Stimulated activated CD4-positive, alpha-beta T cell treated with anti-CD3 and anti-CD28 coated beads, Interleukin-4, amount 100 ng/mL, for 48 hours (primary cell): ENCODE results near the gene ABCG1.
A peak's percentile ranks its signal among the peaks of the same experiment; 100 is the strongest.

Experiments
- DNase-seq, 2 donors: peaks; one replicate each; pipeline ENCODE4 v3.0.0-alpha.2; 2020; ENCODE audit warnings: low read depth in 2 of 2

ABCG1 gene

DNA sequence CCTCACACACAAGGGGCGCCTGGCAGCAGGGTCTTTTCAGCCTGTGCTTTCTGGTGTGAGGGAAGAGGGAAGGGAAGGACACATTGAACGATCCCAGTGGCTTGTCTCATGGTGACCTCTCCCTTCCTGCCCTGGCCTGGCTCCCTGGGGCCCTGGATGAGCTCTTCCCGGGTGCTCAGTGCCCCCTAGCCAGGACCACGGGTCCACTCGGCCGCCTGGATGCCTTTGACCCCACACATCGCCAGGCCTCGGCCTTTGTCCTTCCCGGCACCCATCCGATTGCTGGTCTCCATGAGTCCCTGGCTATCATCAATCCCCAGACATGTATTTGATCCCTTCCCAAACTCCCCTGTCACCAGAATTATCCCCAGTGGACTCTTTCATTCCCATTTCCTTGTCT is 102.3 kb downstream of the ABCG1 start:
- no peak for DNase-seq

DNA sequence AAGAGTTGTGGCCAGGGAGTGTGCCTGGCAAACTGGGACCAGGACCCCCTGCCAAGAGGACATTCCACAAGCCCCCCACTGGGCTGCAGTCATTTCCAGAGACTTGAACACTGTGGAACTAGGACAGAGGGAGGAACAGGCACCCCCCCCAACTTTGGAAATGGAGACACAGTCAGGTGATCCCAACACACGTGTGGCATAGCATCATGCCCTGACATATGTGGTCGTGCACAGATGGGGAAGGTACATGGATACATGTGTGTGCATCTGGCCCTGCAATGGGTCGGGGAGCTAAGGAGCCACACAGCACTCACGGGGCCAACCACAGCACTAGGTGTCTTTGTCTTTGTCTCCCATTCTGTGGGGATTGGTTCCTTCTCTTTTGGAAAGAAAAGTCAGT is 102.9 kb downstream of the ABCG1 start:
- no peak for DNase-seq

DNA sequence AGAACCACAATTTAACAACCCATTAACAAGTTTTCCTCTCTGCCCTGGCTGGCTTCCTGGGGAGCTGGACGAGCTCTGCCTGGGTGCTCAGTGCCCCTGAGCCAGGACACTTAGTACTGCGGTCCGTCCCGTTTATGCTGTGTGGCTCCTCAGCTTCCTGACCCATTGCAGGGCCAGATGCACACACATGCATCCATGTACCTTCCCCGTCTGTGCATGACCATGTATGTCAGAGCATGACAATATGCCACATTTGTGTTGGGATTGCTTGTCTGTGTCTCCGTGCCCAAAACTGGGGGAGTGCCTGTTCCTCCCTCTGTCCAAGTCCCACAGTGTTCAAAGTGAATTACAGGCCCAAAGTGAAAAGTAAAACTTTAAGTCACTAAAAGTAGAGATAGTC is 106.0 kb downstream of the ABCG1 start:
- no peak for DNase-seq

DNA sequence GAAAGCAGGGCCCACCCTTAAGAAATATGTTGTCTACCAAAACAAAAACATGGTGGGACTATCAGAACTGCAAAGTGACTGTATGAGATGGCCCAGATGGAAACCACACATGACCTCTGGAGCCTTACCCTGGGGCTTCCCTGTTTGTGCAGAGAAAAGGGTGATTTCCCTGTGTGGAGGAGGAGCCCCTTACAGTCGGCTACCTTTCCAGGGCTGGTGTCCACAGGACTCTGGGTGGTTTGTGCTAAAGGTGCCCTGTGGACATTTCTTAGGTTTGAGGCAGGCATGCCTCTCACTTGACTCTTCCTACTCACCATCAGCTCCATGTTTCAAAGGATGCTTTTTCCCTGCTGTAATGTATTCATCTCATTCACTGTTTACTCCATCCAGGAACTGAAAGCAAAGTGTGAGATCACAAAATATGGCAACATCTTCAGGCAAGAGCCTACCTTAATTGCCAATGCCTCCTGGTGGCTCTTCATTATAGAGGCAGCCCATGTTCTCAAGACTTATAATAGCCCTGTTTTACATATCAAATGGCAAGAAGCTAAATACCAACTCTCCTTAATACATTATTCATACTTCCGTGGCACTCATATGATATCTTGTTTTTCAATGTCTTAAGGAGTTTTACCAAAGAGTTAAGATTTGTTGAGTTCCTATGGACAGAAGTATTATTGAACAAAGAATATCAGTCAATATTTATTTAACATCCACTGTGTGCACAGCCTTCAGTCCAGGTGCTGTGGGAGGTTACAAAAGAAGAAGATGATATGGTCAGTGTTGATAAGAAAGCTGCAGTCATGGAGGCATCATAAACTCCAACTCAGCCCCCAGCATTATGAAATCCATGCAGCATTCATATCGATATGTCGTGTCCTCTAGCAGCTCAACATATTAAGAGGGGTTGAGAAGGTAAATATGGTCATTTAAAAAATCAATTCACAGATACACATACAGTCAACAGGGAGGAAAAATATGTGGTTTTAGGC is 111.7 kb downstream of the ABCG1 start:
- no peak for DNase-seq

DNA sequence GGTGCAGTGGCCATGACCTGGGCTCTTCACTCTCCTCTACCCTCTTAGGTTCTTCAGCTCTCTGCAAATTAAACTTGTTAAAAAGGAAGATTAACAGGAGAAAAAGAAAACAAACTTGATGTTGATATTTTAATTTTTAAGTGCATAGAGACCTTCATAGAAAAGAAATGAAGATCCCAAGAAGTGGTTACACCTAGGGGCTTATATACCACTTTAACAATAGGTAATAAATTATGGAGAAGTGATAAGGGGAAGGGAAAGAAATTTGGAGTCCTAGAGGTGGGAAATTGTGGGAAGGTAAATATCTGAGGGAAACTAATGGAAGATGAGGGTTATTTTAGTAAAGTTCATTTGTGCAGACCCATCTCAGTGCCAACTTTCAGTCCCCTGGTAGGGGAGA is 112.7 kb downstream of the ABCG1 start:
- DNase-seq, result no peak

DNA sequence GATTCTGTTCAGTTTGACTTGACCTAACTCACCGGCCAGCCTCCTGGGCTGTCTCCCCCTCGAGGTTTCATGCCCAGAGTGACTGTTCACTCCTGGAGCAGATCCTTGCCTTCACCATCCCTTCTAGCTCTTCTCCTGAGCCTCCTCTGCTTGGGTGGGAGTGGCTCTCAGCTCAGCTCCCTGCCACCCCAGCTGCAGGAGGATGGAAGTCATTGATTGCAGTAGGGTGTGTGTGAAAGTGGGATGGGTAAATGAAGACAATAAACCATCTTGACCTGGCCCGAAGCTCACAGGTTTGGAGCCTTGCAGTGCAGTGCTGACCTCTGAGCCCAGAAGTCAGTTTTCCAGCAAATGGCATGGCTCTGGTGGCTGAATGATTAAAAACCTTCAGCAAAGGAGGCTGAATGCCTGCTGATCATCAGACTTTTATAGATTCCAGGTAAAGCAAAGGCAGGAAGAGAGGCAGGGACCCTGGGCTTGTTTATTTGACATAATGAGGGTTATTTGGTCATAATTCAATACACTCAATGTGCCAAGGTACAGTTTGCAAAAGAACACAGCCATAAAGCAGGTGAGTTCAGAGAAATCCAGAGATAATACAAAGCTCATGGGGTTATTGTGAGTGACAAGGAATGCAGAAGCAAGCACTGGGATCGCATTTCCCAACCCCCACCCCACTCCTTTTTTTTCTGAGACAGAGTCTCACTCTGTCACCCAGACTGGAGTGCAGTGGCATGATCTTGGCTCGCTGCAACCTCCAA is 113.8 kb downstream of the ABCG1 start:
- DNase-seq, result no peak

DNA sequence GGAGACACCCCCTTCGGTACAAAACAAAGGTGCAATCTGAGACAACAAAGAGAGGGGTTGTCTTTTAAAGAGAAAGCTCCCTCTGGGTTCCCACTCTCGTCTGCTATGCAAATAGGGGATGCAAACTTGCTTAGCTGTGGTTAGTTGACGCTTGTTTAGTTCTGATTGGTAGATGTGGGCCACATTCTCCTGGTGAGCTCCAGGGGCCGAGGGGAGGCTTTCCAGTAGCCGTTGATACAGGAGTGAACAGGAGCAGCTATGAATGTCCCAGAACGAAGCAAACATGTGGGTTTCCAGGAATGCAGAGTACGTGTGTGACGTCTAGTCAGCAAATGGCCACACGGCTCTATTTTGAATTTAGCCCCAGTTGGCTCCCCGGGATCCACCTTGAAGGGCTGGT is 117.1 kb downstream of the ABCG1 start:
- no peak for DNase-seq

DNA sequence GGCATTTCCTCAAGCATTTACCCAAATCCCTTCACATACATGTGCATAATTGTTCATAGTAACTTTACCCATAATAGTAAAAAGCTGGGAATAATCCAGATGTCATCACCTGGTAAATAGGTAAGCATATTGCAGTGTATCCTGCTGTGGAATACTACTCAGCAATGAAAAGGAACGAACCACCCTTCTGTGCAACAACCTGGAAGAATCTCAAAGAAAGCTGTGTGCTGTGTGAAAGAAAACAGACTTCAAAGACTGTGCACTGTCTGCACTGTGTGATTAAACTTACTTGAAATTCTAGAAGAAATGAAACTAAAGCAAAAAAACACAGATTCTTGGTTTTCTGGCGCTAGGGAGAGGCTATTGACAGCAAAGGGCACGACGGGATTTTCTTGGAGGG is 118.3 kb downstream of the ABCG1 start:
- no peak for DNase-seq

DNA sequence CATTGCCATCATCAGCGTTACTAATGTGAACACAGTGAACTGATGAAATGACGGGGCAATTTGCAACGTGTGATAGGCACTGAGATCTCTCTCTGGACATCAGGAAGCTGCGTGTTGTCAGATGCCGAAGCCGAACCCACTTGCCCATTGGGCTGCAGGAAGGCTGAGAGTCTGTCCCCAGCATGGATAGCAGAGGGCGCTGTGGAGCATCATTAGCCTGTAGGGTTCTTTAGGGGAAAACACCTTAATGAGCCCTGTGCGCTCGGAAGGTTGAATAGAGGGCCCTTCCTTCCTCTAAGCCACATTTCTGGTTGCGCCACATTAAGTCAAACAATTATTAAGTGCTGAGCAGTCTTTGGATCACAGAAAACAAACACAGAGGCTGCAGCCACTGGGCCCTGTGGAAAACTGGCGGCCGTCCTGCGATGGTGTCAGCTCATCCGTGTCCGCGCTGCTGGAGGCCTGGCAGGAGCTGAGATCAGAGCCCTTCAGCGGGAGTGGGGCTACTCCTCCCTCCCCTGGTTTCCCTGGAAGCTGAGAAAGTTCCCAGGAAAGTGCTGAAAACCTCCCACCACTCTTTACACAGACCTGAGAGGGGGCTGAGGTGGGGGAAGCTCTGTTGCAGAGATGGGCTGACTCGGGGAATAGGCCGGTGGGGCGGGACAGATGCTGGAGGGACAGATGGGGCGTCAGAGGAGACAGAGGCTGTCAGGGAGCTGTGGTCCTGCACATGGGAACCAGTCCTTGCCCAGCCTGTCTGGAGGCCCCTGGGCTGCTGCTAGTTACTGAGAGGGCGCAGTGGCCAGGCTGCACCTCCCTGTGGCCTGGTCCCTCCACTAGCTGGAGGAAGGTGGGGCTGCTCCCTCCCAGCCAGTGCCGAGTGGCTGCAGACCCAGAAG is 119.1 kb downstream of the ABCG1 start:
- peak; percentile 75 to 80 for DNase-seq

DNA sequence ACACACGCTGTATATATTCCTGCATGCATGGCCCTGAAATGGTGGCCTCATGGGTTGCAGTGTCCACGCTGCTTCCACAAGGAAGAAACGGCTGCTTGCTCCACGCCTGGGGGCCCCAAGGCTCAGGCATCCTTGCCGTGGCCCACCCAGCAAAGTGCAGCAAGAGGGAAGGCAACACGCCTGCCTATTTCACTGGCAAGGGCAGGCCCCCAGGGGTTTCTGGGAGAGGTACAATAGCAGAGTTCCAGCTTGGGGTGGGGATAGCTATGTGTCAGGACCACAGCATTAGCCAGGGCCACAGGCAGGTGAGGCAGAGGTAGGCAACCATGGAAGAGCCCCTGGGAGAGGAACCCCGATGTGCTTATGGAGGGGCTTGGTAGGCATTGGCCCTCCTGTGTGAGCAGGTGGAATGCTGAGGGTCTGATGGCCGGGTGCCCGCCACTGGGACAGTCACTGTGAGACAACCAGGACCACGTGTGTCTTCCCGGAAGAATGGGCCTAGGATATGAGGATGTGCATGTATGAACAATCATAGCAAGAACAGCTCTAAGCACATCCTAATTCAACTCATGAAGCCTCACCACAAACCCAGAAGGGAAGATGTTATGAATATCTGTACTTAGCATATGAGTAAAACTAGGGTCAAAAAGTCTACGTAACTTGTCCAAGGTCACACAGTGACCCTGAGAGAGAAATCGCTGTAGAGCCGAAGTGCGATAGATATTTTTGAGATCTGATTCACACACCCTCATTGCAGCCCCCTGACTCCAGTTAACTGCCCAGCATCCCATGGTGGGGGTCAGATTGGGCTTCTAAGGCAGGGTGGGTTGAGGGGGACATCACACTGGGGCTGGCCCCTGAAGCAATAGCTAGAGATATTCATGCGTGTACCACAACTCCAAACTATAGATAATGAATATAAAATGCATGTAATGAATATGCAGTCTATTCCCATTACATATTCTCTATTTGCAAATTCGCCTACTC is 120.1 kb downstream of the ABCG1 start:
- no peak for DNase-seq

DNA sequence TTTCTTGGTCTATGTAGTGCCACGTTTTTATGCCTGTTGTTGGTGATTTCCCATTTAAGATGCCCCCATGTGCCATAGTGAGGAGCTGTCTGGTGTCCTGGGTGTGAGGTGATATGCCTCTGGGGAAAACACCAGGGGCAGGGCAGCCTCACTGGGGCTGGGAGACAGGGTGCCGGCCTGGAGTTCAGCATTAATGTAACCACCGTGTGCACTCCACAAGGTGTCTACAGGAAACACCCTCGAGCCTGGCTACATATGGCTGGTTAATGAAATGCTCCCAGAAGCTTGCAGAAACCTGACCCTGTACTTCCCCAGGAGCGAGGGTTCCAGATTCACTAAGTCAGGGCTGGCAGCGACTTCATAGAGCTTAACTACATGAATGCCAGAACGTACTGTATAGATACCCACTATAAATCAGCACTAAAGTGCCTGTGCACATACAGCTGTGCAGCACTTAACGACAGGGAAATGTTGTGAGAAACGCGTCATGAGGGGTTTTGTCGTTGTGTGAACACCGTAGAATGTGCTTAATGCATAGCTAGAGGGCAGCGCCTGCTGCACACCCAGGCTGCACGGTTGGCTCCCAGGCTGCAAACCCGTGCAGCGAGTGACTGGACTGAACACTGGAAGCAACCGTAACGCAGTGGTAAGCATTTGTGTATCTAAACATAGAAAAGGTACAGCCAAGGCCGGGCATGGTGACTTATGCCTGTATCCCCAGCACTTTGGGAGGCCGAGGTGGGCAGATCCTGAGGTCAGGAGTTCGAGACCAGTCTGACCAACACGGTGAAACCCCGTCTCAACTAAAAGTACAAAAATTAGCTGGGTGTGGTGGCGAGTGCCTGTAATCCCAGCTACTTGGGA is 121.5 kb downstream of the ABCG1 start:
- DNase-seq, result no peak

DNA sequence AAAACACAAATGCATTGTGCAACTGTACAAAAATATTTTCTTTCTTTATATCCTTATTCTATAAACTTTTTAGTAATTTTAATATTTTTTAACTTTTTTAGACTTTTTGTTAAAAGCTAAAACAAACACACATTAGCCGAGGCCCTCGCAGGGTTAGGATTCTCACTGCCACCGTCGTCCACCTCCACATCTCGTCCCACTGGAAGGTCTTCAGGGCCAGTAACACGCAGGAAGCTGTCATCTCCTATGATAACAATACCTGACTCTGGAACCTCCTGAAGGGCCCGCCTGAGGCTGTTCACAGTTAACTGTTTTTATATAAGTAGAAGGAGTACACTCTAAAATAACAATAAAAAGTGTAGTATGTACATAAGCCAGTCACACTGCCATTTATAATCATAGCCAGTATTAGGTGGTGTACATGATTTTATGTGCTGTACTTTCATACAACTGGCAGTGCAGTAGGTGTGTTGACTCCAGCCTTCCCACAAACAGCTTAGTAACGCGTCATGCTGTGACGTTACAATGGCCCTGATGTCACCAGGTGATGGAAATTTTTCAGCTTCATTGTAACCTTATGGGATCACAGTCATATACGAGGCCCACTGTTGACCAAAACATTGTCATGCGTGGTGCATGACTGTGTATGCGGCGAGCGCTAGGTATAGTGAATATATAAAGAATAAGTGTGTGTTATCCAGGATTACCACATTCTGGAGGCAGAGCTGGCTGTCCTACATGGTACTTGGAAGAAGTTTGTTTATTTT is 123.0 kb downstream of the ABCG1 start:
- DNase-seq, result no peak

DNA sequence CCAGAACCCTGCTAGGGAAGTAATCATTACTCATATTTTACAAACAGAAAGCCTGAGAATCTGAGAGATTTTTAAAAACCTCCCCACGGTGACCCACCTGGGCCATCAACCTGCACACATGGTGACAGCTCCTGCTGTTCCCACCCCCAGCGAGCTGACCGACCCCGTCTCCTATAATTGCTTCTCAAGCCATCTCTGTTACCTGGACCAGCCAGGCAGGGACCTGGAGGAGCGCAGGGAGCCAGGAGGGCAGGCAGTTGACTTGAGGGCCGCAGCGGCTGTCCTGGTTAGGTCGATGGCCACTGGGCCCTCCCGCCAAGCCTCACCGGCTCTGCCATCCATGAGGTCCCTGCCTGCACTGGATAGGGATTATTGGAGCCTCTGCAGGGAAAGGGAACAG is 124.2 kb downstream of the ABCG1 start:
- no peak for DNase-seq

DNA sequence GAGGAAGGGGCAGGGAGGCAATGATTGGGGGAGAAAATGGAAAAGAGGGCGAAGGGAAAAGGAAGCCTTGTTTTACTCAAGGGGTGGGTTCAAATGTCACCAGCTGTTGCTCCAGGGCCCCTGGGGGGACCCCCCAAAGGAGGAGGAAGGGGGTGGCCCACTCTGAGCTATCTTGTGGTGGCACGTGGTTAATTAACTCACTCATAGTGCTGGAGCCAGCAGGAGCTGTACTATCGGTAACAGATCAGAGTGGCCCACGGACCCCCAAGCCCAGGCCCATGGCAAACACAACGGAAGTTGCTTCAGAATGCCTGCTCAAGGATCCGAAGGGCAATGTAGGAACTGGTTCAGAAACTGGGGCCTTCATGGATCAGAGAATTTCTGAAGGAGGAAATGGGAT is 124.6 kb downstream of the ABCG1 start:
- no peak for DNase-seq

DNA sequence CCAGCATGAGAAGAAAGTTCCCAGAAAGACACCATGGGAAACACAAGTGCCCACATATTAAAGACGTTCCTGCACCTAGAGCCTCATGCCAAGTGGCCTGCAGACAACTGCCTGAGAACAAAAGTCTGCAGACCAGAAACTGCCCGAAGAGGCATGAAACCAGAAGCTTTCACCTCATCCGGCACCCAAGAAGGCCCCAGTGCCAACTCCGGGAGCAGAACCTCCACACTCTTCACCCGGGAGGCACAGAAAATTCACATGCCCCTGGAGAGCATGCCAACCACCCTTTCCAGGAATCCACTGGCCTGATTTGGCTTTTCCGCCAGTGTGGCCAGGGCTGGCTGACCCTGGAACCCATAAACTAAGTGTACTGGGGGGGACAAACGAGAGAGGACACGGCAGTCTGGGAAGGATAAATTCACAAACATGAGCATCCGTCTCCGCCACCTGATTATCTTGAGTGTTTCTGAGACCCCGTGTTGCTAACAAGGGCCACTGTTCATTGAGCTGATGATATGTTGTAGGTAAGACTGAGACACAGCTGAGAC is 125.1 kb downstream of the ABCG1 start:
- no peak for DNase-seq

DNA sequence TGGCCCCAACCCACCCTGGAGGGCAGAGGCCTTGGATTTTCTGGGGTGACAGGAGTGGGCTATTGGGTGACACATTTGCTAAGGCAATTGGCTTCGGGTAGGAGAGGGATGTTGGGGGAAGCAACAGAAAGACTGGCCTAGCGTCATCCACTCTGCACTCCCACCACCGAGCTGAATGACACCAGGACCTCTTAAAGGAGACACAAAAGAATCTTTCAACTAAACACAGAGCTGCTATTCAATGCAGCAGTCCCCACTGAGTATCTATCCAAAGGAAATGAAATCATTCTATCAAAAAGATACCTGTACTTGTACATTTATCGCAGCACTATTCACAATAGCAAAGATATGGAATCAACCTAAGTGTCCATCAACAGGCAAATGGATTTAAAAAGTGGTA is 125.7 kb downstream of the ABCG1 start:
- no peak for DNase-seq

DNA sequence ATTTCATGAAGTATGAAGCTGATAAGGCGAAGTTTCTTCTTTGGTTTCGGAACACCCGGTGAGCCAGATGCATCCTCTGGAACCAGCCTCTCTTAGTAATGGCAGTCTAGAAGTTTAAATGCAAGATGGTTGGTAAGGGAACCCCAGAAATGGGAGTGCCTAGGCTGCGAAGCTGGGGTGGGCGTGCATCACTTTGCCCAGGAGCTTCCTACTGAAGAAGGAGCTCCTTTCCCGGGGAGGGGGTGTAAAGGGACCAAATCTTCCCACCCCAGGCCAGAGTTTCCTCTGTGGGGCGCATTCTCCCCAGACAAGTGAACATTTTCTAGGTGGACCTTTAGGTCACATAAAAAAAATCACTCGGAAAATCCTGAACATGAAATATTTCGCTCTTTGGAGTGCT is 127.5 kb downstream of the ABCG1 start:
- DNase-seq, result no peak
